Uterus (tissue), 4 donors: ENCODE results near the gene THPO. TPM values are rescaled to one million over a fixed set of nuclear protein-coding genes. Genes with fewer than 3 reads are reported as not detected.

Experiments used
- DNase-seq, 2 donors: peaks; one replicate each; pipeline ENCODE4 v3.0.0-alpha.2; 2019 to 2020
- H3K27ac ChIP-seq, 2 donors: fragments of 200-600 bp; sonication (generic); 1 replicate in 1 of 2; 2 replicates in 1 of 2; pipeline ENCODE4 v1.5.1; 2016 to 2018
- H3K27me3 ChIP-seq, 2 donors: fragments of 200-600 bp; sonication (generic); one replicate each; pipeline ENCODE4 v1.5.1; 2018 to 2019; ENCODE audit warnings: control low read depth in 1 of 2
- H3K36me3 ChIP-seq, 2 donors: fragments of 200-600 bp; sonication (generic); one replicate each; pipeline ENCODE4 v1.5.1; 2019; ENCODE audit warnings: control low read depth in 1 of 2
- H3K4me1 ChIP-seq, 2 donors: fragments of 200-600 bp; sonication (generic); one replicate each; pipeline ENCODE4 v1.5.1; 2018 to 2019; ENCODE audit warnings: control low read depth in 1 of 2
- H3K4me3 ChIP-seq, 2 donors: fragments of 200-600 bp; sonication (generic); 1 replicate in 1 of 2; 2 replicates in 1 of 2; pipeline ENCODE4 v1.5.1; 2018 to 2019; ENCODE audit warnings: mild to moderate bottlenecking in 1 of 2
- H3K9me3 ChIP-seq, 2 donors: fragments of 200-600 bp; sonication (generic); one replicate each; pipeline ENCODE4 v1.5.1; 2019; ENCODE audit warnings: control low read depth in 1 of 2
- CTCF ChIP-seq, 4 experiments: fragments of 200-600 bp in 2 of 4; fragments of 450-650 bp in 2 of 4; sonication (generic) in 2 of 4; IDR thresholded peaks; one replicate each; pipeline ENCODE4 v1.5.1; 2016 to 2019; ENCODE audit warnings: antibody characterized with exemption in 4 of 4, mild to moderate bottlenecking in 2 of 4, moderate library complexity in 1 of 4
- POLR2A ChIP-seq, 2 donors: fragments of 450-650 bp; IDR thresholded peaks; one replicate each; pipeline ENCODE4 v1.6.1; 2016; ENCODE audit warnings: antibody characterized with exemption in 2 of 2, mild to moderate bottlenecking in 1 of 2, moderate library complexity in 1 of 2
- intact Hi-C: fragments of 100-400 bp; cut with DNase I; formaldehyde crosslinking; loops from one replicate; pipeline ENCODE4 v1.15.1; 2023; ENCODE audit warnings: low total_unique reads
- total RNA-seq, 4 donors: library from RNA; depleted of rRNA in 3 of 4; stranded (reverse); fragments of >200 nt in 3 of 4; gene quantifications; one replicate each; pipeline versions ENCODE4 v1.1.0 to v1.2.4, GENCODE V29; 2014 to 2023
- donor health status: DM: yes; HTN: yes; CAD: no.

Gene THPO
- total RNA-seq, 4 donors from 2014 or later, result 0.29 to 4.7 (median 0.46) TPM

- peak overlapping the region in 1 of 2 donors; percentile 51 for H3K27ac ChIP-seq
These were observed 45.5 kb downstream of the THPO start for GRCh38 chr3:184332370-184333090.

GRCh38 chr3:184328516-184328915 lies 49.5 kb downstream of the THPO start:
- H3K27me3 ChIP-seq, result no peaks in the 10 kb centered on the region
- TF ChIP-seq POLR2A (IDR thresholded peaks at IDR 0.05), result no peak
- no peak for TF ChIP-seq CTCF (IDR thresholded peaks at IDR 0.05)
- H3K4me3 ChIP-seq, result no peak overlapping the region
- DNase-seq, result no peak
- intact Hi-C loops, result no loop called here
- no peaks in the 10 kb centered on the region for H3K4me1 ChIP-seq
- H3K27ac ChIP-seq, result no peak overlapping the region
- no peaks in the 10 kb centered on the region for H3K9me3 ChIP-seq
- no peaks in the 10 kb centered on the region for H3K36me3 ChIP-seq

More at GRCh38 chr3:184332370-184333090, 45.5 kb downstream of the THPO start:
- no peak for DNase-seq
- Histone ChIP-seq H3K4me1 (no peaks in the 10 kb centered on the region), H3K27me3 (no peaks in the 10 kb centered on the region), H3K36me3 (no peaks in the 10 kb centered on the region), H3K4me3 (no peak overlapping the region), H3K9me3 (no peaks in the 10 kb centered on the region)
- intact Hi-C loops, result no loop called here
- TF ChIP-seq CTCF (IDR thresholded peaks at IDR 0.05) (no peak), POLR2A (IDR thresholded peaks at IDR 0.05) (no peak)

- intact Hi-C loops, result no loop called here
- no peak overlapping the region for H3K27ac ChIP-seq
- H3K9me3 ChIP-seq, result no peaks in the 10 kb centered on the region
- H3K4me1 ChIP-seq, result no peaks in the 10 kb centered on the region
- H3K4me3 ChIP-seq, result no peak overlapping the region
- no peaks in the 10 kb centered on the region for H3K36me3 ChIP-seq
- no peak for DNase-seq
- TF ChIP-seq POLR2A (IDR thresholded peaks at IDR 0.05) (no peak), CTCF (IDR thresholded peaks at IDR 0.05) (no peak)
- no peaks in the 10 kb centered on the region for H3K27me3 ChIP-seq
These were observed 50.8 kb downstream of the THPO start for GRCh38 chr3:184327171-184327570.

- Histone ChIP-seq H3K4me1 (no peaks in the 10 kb centered on the region), H3K27ac (no peak overlapping the region), H3K9me3 (no peaks in the 10 kb centered on the region), H3K4me3 (no peak overlapping the region), H3K27me3 (no peaks in the 10 kb centered on the region), H3K36me3 (no peaks in the 10 kb centered on the region)
- DNase-seq, result no peak
- TF ChIP-seq CTCF (IDR thresholded peaks at IDR 0.05) (no peak), POLR2A (IDR thresholded peaks at IDR 0.05) (no peak)
- intact Hi-C loops, result no loop called here
These were observed 52.2 kb downstream of the THPO start for GRCh38 chr3:184325715-184326369.

GRCh38 chr3:184325269-184325668 lies 52.7 kb downstream of the THPO start:
- no peaks in the 10 kb centered on the region for H3K36me3 ChIP-seq
- TF ChIP-seq POLR2A (IDR thresholded peaks at IDR 0.05), result no peak
- no peak for TF ChIP-seq CTCF (IDR thresholded peaks at IDR 0.05)

More at GRCh38 chr3:184325269-184325668, 52.7 kb downstream of the THPO start:
- H3K27me3 ChIP-seq, result no peaks in the 10 kb centered on the region
- no peak overlapping the region for H3K27ac ChIP-seq
- no peak overlapping the region for H3K4me3 ChIP-seq
- no peaks in the 10 kb centered on the region for H3K9me3 ChIP-seq
- intact Hi-C loops, result no loop called here
- H3K4me1 ChIP-seq, result no peaks in the 10 kb centered on the region
- no peak for DNase-seq
